ENCODE results near the gene GK.

The GK gene

DNA sequence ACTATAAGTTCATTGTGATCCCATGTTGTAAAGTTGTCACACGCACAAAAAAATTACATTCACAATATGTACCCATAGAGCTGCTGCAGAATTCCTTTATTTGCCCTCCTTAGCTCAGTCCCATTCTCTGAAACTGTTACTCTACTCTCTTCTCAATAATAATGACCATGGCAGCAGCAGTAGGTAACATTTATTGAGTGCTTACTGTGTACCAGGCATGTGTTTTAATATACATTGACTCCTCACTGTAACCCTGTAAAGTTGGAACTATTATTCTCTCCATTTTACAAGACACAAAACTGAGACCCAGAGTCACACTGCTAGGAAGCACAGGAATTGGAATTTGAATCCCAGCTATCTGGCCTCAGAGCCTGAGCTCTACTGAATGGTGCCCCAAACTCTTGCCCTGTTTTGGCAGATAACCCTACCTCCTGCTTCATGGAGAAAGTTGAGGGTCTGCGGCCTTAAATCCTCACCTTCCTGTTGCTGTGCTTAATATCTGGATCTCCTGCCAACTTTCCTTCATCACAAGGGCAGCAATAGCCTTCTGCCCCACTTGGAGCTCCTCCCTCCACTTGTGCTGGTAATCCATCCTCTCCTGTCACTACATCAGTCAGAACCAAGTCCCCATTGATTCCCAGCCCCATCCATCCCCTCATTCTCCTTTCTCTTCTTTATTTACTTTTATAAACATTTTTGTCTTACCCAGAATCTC lies 20.8 kb downstream of the GK start:
- in situ Hi-C loops (cut with MboI; ENCODE audit: low sequenced_read_pairs, unreplicated experiment): no loop called here
- no peak for DNase-seq (ENCODE audit: low spot score)
- TF ChIP-seq, protein P1, sequence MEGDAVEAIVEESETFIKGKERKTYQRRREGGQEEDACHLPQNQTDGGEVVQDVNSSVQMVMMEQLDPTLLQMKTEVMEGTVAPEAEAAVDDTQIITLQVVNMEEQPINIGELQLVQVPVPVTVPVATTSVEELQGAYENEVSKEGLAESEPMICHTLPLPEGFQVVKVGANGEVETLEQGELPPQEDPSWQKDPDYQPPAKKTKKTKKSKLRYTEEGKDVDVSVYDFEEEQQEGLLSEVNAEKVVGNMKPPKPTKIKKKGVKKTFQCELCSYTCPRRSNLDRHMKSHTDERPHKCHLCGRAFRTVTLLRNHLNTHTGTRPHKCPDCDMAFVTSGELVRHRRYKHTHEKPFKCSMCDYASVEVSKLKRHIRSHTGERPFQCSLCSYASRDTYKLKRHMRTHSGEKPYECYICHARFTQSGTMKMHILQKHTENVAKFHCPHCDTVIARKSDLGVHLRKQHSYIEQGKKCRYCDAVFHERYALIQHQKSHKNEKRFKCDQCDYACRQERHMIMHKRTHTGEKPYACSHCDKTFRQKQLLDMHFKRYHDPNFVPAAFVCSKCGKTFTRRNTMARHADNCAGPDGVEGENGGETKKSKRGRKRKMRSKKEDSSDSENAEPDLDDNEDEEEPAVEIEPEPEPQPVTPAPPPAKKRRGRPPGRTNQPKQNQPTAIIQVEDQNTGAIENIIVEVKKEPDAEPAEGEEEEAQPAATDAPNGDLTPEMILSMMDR (IDR thresholded peaks at IDR 0.05; ENCODE audit: borderline replicate concordance, control extremely low read depth, extremely low read depth, insufficient read depth, missing control alignments): no peak

DNA sequence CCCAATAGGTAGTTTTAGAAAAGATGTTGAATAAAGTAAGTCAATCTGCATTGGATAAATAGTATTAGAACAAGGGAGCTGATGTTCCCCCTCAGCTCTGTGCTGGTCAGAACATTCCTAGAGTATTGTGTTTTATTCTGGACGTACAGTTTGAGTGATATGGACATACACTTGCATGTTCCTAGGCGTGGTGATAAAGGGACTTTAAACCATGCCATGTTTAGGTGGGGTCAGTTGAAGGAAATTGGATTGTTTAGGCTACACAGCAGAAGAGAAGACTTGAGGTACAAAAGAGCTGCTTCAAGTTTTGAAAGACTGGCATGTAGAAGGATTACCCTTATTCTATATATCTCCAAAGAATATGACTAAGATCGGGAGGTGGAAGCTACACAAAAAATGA lies 21.6 kb downstream of the GK start:
- TF ChIP-seq, protein P1 (IDR thresholded peaks at IDR 0.05; ENCODE audit: borderline replicate concordance, control extremely low read depth, extremely low read depth, insufficient read depth, missing control alignments): no peak
- in situ Hi-C loops (cut with MboI; ENCODE audit: low sequenced_read_pairs, unreplicated experiment): no loop called here
- no peak for DNase-seq (ENCODE audit: low spot score)

GRCh38 chrX:30679369-30679768 lies 26.1 kb downstream of the GK start:
- TF ChIP-seq, protein P1 (IDR thresholded peaks at IDR 0.05; ENCODE audit: borderline replicate concordance, control extremely low read depth, extremely low read depth, insufficient read depth, missing control alignments): no peak
- in situ Hi-C loops (cut with MboI; ENCODE audit: low sequenced_read_pairs, unreplicated experiment): no loop called here
- DNase-seq (ENCODE audit: low spot score): no peak

GRCh38 chrX:30680618-30681017 lies 27.4 kb downstream of the GK start:
- DNase-seq (ENCODE audit: low spot score): no peak
- TF ChIP-seq, protein P1 (IDR thresholded peaks at IDR 0.05; ENCODE audit: borderline replicate concordance, control extremely low read depth, extremely low read depth, insufficient read depth, missing control alignments): no peak
- in situ Hi-C loops (cut with MboI; ENCODE audit: low sequenced_read_pairs, unreplicated experiment): no loop called here

GRCh38 chrX:30688641-30689040 lies 35.4 kb downstream of the GK start:
- TF ChIP-seq, protein P1 (IDR thresholded peaks at IDR 0.05; ENCODE audit: borderline replicate concordance, control extremely low read depth, extremely low read depth, insufficient read depth, missing control alignments): no peak
- in situ Hi-C loops (cut with MboI; ENCODE audit: low sequenced_read_pairs, unreplicated experiment): no loop called here
- DNase-seq (ENCODE audit: low spot score): no peak

DNA sequence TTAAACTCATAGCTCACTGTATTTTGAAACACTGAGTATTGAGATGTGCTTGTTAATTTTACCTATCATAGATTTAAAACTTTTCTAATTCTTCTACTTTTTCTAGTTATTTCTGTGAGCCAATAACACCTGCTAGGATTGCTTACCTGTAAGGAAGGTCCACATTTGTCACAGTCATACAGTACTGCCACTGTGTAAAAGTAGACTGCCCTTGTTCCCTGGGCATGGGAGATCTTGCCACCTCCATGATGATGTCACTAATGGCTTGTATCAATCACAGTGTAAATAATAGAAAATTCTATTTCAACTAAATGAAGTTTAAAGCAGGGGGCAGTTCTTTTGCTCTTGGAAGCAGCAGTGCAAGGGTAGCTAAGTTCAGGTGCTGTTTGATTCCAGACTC lies 35.9 kb downstream of the GK start:
- TF ChIP-seq, protein P1 (IDR thresholded peaks at IDR 0.05; ENCODE audit: borderline replicate concordance, control extremely low read depth, extremely low read depth, insufficient read depth, missing control alignments): no peak
- no peak for DNase-seq (ENCODE audit: low spot score)
- in situ Hi-C loops (cut with MboI; ENCODE audit: low sequenced_read_pairs, unreplicated experiment): no loop called here

Measured in GM13976 (cell line).